Right atrium auricular region (tissue), 2 donors: ENCODE data around the gene PPP4C. TPM values are rescaled to one million over a fixed set of nuclear protein-coding genes. Genes with fewer than 3 reads are reported as not detected.
"Not testable (repeated sequence)": the region's sequence is repeated elsewhere in the genome, so short reads cannot be mapped to it uniquely, and the experiment has no call there.

Source experiments
- DNase-seq: peaks from one replicate; pipeline ENCODE4 v3.0.0-alpha.2; 2019; ENCODE audit warnings: low spot score
- H3K27ac ChIP-seq, 2 donors: fragments of 200-600 bp; sonication (generic); 1 replicate in 1 of 2; 2 replicates in 1 of 2; pipeline ENCODE4 v1.5.1; 2016 to 2019
- H3K27me3 ChIP-seq, 2 donors: fragments of 200-600 bp; sonication (generic); one replicate each; pipeline versions ENCODE4 v1.5.1 to v1.6.0; 2017 to 2019
- H3K36me3 ChIP-seq: fragments of 200-600 bp; sonication (generic); one replicate; pipeline ENCODE4 v1.5.1; 2016
- H3K4me1 ChIP-seq, 2 donors: fragments of 200-600 bp; sonication (generic); one replicate each; pipeline versions ENCODE4 v1.5.1 to v1.6.0; 2017 to 2019
- H3K4me3 ChIP-seq, 2 donors: fragments of 200-600 bp; sonication (generic); 1 replicate in 1 of 2; 2 replicates in 1 of 2; pipeline ENCODE4 v1.5.1; 2017 to 2019; ENCODE audit warnings: mild to moderate bottlenecking in 1 of 2, moderate library complexity in 1 of 2
- H3K9me3 ChIP-seq, 2 donors: fragments of 200-600 bp; sonication (generic); one replicate each; pipeline ENCODE4 v1.5.1; 2019
- CTCF ChIP-seq, 2 donors: fragments of 200-600 bp; sonication (generic); IDR thresholded peaks; one replicate each; pipeline ENCODE4 v1.5.1; 2019; ENCODE audit warnings: antibody characterized with exemption in 2 of 2
- total RNA-seq, 2 donors: library from RNA; depleted of rRNA; stranded (reverse); fragments of >200 nt; gene quantifications; one replicate each; pipeline ENCODE4 v1.1.0, GENCODE V29; 2016

PPP4C gene
- total RNA-seq, 2 donors from 2014 or later: 23.2 to 32.7 TPM

GRCh38 chr16:30030841-30031413, 44.9 kb upstream of the PPP4C start, which contains the start of gene TLCD3B:
Gene TLCD3B, minus strand, starts transcription at chr16:30031271. Its CDS starts 744 bp downstream, at chr16:30030527.
- Histone ChIP-seq H3K4me3 (peak within 1 kb of the TSS in 1 of 2 donors; percentile 29), H3K27ac (no peak within 1 kb of the TSS), H3K9me3 (no peaks in the 10 kb centered on the region), H3K36me3 (no peaks in the 10 kb centered on the region), H3K27me3 (peaks cover 15 to 23% of the 10 kb centered on the region in 2 donors), H3K4me1 (peaks cover 0 to 13% of the 10 kb centered on the region in 2 donors)
- no peak for TF ChIP-seq CTCF (IDR thresholded peaks at IDR 0.05)
- DNase-seq: no peak

DNA sequence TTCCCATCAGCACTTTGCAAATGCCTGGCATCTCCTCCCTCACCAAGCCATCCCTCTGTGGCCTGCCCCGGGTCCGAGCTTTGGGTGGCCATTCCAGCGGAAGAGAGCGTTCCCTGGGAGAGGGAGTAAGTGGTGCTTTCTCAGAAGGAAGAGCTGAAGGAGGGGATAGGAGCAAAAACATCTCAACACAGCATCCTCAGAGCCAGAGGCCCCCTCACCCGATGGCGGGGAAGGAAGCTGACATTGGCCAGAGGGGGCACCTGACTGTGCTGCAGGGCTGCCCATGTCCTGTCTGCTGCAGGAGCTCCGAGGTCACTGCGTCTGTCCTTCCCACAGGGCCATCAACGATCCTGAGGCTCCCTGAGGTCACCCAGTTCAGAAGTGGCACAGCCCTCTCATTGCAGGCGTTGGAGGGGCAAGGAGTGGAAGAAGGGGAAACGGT, 44.3 kb upstream of the PPP4C start:
- Histone ChIP-seq H3K4me1 (peaks cover 0 to 13% of the 10 kb centered on the region in 2 donors), H3K36me3 (no peaks in the 10 kb centered on the region), H3K27me3 (peaks cover 15 to 23% of the 10 kb centered on the region in 2 donors), H3K27ac (no peak overlapping the region), H3K9me3 (no peaks in the 10 kb centered on the region), H3K4me3 (peak overlapping the region in 1 of 2 donors; percentile 29)
- TF ChIP-seq CTCF (IDR thresholded peaks at IDR 0.05): no peak
- DNase-seq: no peak

DNA sequence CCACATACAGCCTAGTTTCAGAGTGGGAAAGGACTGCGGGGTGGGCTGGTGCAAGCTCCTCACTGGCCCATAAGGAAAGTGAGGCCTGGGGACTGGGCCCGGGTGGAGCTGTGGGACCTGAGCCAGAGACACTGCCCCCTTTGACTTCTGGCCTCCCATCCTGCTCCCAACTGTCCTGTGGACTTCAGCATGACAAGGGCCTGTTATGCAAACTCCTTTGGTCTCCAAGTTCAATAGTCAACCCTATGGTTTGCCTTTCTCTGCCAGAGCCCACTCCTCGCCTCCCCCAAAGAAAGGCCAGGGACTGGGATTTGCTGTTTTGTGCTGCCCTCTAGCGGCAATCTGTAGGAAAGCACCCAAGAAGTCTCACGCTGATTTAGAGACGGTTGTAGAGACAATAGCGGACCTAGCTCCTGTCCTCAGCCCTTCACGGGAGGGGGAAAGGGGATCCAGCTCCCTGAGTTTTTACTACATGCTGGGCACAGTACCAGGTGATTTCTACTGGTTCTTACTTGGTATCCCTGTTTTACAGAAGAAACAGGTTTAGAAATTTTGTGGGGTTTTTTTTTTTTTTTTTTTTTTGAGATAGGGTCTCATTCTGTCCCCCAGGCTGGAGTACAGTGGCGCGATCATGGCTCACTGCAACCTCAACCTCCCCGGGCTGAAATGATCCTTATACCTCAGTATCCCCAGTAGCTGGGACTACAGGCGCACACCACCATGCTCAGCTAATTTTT, 43.5 kb upstream of the PPP4C start:
- peak; percentile 65 for DNase-seq
- Histone ChIP-seq H3K27me3 (peaks cover 15 to 23% of the 10 kb centered on the region in 2 donors), H3K4me1 (peaks cover 0 to 13% of the 10 kb centered on the region in 2 donors), H3K4me3 (no peak overlapping the region), H3K36me3 (no peaks in the 10 kb centered on the region), H3K27ac (no peak overlapping the region), H3K9me3 (no peaks in the 10 kb centered on the region)
- TF ChIP-seq CTCF (IDR thresholded peaks at IDR 0.05): peak in 1 of 2 donors; percentile 73

- no peaks in the 10 kb centered on the region for H3K36me3 ChIP-seq
- no peak for TF ChIP-seq CTCF (IDR thresholded peaks at IDR 0.05)
- peaks cover 0 to 13% of the 10 kb centered on the region in 2 donors for H3K4me1 ChIP-seq
- no peak overlapping the region for H3K27ac ChIP-seq
- DNase-seq: no peak
- H3K4me3 ChIP-seq: no peak overlapping the region
- H3K9me3 ChIP-seq: no peaks in the 10 kb centered on the region
- H3K27me3 ChIP-seq: peaks cover 15 to 23% of the 10 kb centered on the region in 2 donors
Observed at GRCh38 chr16:30033270-30033669, 42.5 kb upstream of the PPP4C start.

- no peak for DNase-seq
- no peak for TF ChIP-seq CTCF (IDR thresholded peaks at IDR 0.05)
- no peak overlapping the region for H3K27ac ChIP-seq
- no peaks in the 10 kb centered on the region for H3K4me1 ChIP-seq
- no peak overlapping the region for H3K4me3 ChIP-seq
- H3K36me3 ChIP-seq: no peaks in the 10 kb centered on the region
- no peaks in the 10 kb centered on the region for H3K9me3 ChIP-seq
- H3K27me3 ChIP-seq: no peaks in the 10 kb centered on the region
Observed at GRCh38 chr16:30040221-30040620, 35.6 kb upstream of the PPP4C start.

- H3K9me3 ChIP-seq, H3K36me3 ChIP-seq, H3K4me1 ChIP-seq, H3K27ac ChIP-seq, DNase-seq, H3K27me3 ChIP-seq, H3K4me3 ChIP-seq: not testable (repeated sequence)
Observed at GRCh38 chr16:30040690-30041089, 35.1 kb upstream of the PPP4C start.
